GM18520 (cell line): ENCODE data around the gene WIPF3.

ENCODE experiments used
- ATAC-seq: cut with Tn5 transposase; IDR thresholded peaks from one replicate; pipeline ENCODE4 v1.9.1; 2021; ENCODE audit not compliant: unreplicated experiment

Gene WIPF3

GRCh38 chr7:29808075-29808801 lies 1.9 kb downstream of the WIPF3 start:
- ATAC-seq = no peak

GRCh38 chr7:29809533-29810155 lies 3.3 kb downstream of the WIPF3 start:
- ATAC-seq = no peak

- no peak for ATAC-seq
Observed at GRCh38 chr7:29810297-29810696, 4.0 kb downstream of the WIPF3 start.

GRCh38 chr7:29810813-29811482 lies 4.6 kb downstream of the WIPF3 start:
- ATAC-seq = no peak

- no peak for ATAC-seq
Observed at GRCh38 chr7:29811586-29811985, 5.3 kb downstream of the WIPF3 start.

- no peak for ATAC-seq
Observed at GRCh38 chr7:29812185-29812876, 6.0 kb downstream of the WIPF3 start.

- no peak for ATAC-seq
Observed at GRCh38 chr7:29815181-29816105, 9.1 kb downstream of the WIPF3 start.

- ATAC-seq = no peak
Observed at GRCh38 chr7:29818308-29818707, 12.0 kb downstream of the WIPF3 start.

- ATAC-seq = peak; percentile 69
Observed at GRCh38 chr7:29825775-29826529, 19.6 kb downstream of the WIPF3 start.

- no peak for ATAC-seq
Observed at GRCh38 chr7:29826530-29826822, 20.2 kb downstream of the WIPF3 start.

GRCh38 chr7:29826904-29827303 lies 20.6 kb downstream of the WIPF3 start:
- no peak for ATAC-seq

- no peak for ATAC-seq
Observed at GRCh38 chr7:29831705-29832104, 25.4 kb downstream of the WIPF3 start.

GRCh38 chr7:29833929-29834328 lies 27.6 kb downstream of the WIPF3 start:
- no peak for ATAC-seq

- no peak for ATAC-seq
Observed at GRCh38 chr7:29835718-29836117, 29.4 kb downstream of the WIPF3 start.

GRCh38 chr7:29839302-29839701 lies 33.0 kb downstream of the WIPF3 start:
- no peak for ATAC-seq

- ATAC-seq = no peak
Observed at GRCh38 chr7:29839921-29840320, 33.6 kb downstream of the WIPF3 start.

GRCh38 chr7:29840701-29841100 lies 34.4 kb downstream of the WIPF3 start:
- ATAC-seq = no peak

GRCh38 chr7:29841926-29842701 lies 35.8 kb downstream of the WIPF3 start:
- ATAC-seq = no peak

- ATAC-seq = no peak
Observed at GRCh38 chr7:29843093-29843492, 36.8 kb downstream of the WIPF3 start.
